Measurements from ENCODE around the gene F9.

DNA sequence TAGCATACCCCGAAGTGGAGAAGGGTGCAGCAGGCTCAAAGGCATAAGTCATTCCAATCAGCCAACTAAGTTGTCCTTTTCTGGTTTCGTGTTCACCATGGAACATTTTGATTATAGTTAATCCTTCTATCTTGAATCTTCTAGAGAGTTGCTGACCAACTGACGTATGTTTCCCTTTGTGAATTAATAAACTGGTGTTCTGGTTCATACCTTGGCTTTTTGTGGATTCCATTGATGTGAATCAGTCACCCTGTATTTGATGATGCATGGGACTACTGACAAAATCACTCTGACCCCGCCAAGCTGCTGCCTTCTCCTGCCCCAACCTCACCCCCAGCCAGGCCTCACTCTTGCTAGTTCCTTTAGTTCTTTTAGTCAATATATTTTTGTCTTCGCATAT, 32.7 kb downstream of the F9 start:
- TF ChIP-seq POLR2AphosphoS5 (IDR thresholded peaks at IDR 0.05), result no peak
- TF ChIP-seq, protein P1, sequence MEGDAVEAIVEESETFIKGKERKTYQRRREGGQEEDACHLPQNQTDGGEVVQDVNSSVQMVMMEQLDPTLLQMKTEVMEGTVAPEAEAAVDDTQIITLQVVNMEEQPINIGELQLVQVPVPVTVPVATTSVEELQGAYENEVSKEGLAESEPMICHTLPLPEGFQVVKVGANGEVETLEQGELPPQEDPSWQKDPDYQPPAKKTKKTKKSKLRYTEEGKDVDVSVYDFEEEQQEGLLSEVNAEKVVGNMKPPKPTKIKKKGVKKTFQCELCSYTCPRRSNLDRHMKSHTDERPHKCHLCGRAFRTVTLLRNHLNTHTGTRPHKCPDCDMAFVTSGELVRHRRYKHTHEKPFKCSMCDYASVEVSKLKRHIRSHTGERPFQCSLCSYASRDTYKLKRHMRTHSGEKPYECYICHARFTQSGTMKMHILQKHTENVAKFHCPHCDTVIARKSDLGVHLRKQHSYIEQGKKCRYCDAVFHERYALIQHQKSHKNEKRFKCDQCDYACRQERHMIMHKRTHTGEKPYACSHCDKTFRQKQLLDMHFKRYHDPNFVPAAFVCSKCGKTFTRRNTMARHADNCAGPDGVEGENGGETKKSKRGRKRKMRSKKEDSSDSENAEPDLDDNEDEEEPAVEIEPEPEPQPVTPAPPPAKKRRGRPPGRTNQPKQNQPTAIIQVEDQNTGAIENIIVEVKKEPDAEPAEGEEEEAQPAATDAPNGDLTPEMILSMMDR (IDR thresholded peaks at IDR 0.05), result no peak
- no peak for TF ChIP-seq POLR2A (IDR thresholded peaks at IDR 0.05)
